Body of pancreas (tissue), 4 donors: ENCODE measurements around the gene SLC16A8. TPM values are rescaled to one million over a fixed set of nuclear protein-coding genes. Genes with fewer than 3 reads are reported as not detected.
A peak's percentile ranks its signal among the peaks of the same experiment; 100 is the strongest.

Experiments used
- ATAC-seq: fragments of 150-250 bp; one replicate; pipeline ENCODE4 v1.9.1; 2016
- DNase-seq, 4 donors: peaks; one replicate each; pipeline ENCODE4 v3.0.0-alpha.2; 2019
- H3K27ac ChIP-seq, 4 donors: fragments of 200-600 bp; sonication (generic); 1 replicate in 3 of 4; 2 replicates in 1 of 4; pipeline versions ENCODE4 v1.5.1 to v1.6.1; 2016 to 2019; ENCODE audit warnings: mild to moderate bottlenecking in 1 of 4, mixed read lengths in 1 of 4, moderate library complexity in 1 of 4
- H3K27me3 ChIP-seq, 2 donors: fragments of 200-600 bp; sonication (generic); one replicate each; pipeline ENCODE4 v1.6.0; 2016; ENCODE audit warnings: mild to moderate bottlenecking in 1 of 2
- H3K36me3 ChIP-seq, 2 donors: fragments of 200-600 bp; sonication (generic); replicated peaks in 1 of 2; 2 replicates each; pipeline ENCODE4 v1.5.1; 2016; ENCODE audit warnings: low read depth in 2 of 2; ENCODE audit not compliant: insufficient read depth in 1 of 2
- H3K4me1 ChIP-seq: fragments of 200-600 bp; sonication (generic); one replicate; pipeline ENCODE4 v1.6.0; 2016
- H3K4me3 ChIP-seq, 2 donors: fragments of 200-600 bp; sonication (generic); 1 replicate in 1 of 2; 2 replicates in 1 of 2; pipeline ENCODE4 v1.5.1; 2016 to 2019
- H3K9me3 ChIP-seq, 3 donors: fragments of 200-600 bp; sonication (generic); 1 replicate in 2 of 3; 2 replicates in 1 of 3; pipeline ENCODE4 v1.5.1; 2016
- POLR2A ChIP-seq, 3 donors: fragments of 450-650 bp; IDR thresholded peaks; one replicate each; pipeline ENCODE4 v1.6.1; 2016; ENCODE audit warnings: antibody characterized with exemption in 3 of 3, mild to moderate bottlenecking in 2 of 3
- WGBS, 2 donors: methylation state at CpG; one replicate each; pipeline ENCODE4 v1.1.5; 2017; 5-methylcytosine and 5-hydroxymethylcytosine counted together
- intact Hi-C: fragments of 100-400 bp; cut with DNase I; formaldehyde crosslinking; loops from one replicate; pipeline ENCODE4 v1.15.1; 2023
- total RNA-seq, 2 donors: library from RNA; depleted of rRNA; stranded (reverse); fragments of >200 nt; gene quantifications; one replicate each; pipeline ENCODE4 v1.1.0, GENCODE V29; 2016
- TF ChIP-seq, protein P1 (sequence below), 7 experiments: fragments of 450-650 bp in 4 of 7; fragments of 200-600 bp in 3 of 7; sonication (generic) in 3 of 7; IDR thresholded peaks; one replicate each; pipeline ENCODE4 v1.5.1; 2016 to 2019; ENCODE audit warnings: antibody characterized with exemption in 7 of 7

Gene SLC16A8
- total RNA-seq, 2 donors from 2014 or later, result not detected

DNA sequence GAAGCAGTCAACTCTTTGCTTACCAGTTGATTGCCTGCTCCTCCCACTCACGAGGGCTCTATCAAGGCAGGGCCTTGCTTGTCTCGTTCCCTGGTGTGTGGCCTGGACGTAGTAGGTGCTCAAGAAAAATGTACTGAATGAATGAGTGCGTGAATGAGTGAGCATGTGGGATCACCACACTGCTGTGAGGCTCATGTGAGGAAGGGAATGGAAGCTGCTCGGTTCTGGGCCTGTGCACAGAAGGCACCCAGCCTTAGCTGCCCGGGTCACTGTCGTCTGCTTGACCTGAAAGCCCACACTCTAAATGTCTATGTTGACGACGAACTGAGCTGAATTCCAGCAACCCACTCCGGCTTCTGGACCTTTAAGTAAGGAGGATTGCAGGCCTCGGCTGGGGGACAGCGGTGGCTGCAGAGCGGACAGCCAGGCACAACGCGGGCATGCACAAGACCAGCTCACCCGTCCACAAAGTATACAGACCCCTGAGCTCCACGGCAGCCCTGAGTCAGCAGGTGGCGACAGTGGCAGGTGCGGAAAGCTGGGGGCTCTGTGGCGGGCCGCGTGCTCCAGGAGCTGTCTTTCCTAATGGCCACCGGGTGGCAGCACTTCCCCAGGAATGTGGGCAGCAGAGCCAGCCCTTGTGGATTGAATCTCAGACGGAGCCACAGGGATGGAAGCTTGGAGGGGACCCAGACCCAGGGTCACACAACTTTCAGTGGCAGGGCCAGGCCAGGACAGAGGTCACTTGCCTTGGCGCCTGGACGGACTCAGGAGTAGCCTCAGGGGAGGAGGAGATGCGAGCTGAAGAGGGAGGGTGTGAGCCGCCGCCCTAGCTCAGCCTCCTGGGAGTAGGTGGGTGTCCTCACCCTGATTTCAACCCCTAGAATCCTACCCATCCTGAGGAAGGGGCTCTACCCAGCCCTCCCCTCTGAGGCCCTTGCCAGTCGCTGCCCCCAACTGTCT, 31.8 kb downstream of the SLC16A8 start:
- WGBS, 2 donors, result 28 to 47% methylated on average over 14 to 30 of the region's 30 CpGs
- H3K27me3 ChIP-seq, result no peaks in the 10 kb centered on the region
- TF ChIP-seq, protein P1, sequence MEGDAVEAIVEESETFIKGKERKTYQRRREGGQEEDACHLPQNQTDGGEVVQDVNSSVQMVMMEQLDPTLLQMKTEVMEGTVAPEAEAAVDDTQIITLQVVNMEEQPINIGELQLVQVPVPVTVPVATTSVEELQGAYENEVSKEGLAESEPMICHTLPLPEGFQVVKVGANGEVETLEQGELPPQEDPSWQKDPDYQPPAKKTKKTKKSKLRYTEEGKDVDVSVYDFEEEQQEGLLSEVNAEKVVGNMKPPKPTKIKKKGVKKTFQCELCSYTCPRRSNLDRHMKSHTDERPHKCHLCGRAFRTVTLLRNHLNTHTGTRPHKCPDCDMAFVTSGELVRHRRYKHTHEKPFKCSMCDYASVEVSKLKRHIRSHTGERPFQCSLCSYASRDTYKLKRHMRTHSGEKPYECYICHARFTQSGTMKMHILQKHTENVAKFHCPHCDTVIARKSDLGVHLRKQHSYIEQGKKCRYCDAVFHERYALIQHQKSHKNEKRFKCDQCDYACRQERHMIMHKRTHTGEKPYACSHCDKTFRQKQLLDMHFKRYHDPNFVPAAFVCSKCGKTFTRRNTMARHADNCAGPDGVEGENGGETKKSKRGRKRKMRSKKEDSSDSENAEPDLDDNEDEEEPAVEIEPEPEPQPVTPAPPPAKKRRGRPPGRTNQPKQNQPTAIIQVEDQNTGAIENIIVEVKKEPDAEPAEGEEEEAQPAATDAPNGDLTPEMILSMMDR (IDR thresholded peaks at IDR 0.05), result peak; percentile 86 to 96 (median 91)
- no peak for TF ChIP-seq POLR2A (IDR thresholded peaks at IDR 0.05)
- ATAC-seq (peak; percentile 64), DNase-seq (peak; percentile 83 to 89 (median 86))
- H3K36me3 ChIP-seq, result no peaks in the 10 kb centered on the region
- intact Hi-C loops, result no loop called here
- H3K27ac ChIP-seq, result no peak overlapping the region
- H3K4me1 ChIP-seq, result peaks cover 14% of the 10 kb centered on the region
- no peaks in the 10 kb centered on the region for H3K9me3 ChIP-seq
- H3K4me3 ChIP-seq, result no peak overlapping the region

DNA sequence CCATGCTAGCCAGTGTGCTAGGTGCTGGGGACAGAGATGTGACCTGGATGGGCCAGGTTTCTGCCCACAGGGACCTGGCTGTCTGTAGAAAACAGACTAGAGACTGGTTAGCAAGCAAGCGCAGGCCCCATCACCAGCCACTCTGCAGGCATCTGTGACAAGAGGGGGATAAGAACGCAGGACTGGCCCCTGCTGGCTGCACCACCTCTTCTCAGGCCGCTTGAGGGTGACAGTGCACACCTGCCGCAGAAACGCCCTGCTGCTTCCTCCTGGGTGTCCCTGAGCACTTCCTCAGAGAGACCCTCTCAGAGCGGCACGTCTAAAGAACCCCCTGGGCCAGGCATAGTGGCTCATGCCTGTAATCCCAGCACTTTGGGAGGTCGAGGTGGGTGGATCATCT, 32.7 kb downstream of the SLC16A8 start:
- ATAC-seq, result no peak

DNA sequence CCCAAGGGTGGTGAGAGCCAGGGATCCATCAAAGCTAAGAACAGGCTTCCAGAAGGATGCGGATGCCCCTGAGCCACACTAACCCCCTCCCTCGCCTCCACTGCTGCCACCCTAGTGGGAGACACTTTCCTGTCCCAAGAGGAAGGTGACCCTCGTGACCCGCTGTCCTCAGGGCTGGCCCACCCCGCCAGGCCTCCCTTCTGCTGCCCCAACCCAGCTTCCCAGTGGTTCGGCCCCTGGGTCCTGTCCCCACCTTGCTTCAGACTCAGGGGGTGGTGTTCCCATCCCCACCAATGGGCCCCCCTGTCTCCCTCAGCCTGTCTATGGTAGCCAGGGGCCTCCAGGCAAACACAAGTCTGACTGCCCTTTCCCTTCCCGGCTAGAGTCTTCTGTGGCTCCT, 33.3 kb downstream of the SLC16A8 start:
- H3K4me3 ChIP-seq, result no peak overlapping the region
- ATAC-seq, result no peak
- intact Hi-C loops, result no loop called here
- H3K4me1 ChIP-seq, result peaks cover 6% of the 10 kb centered on the region
- no peaks in the 10 kb centered on the region for H3K9me3 ChIP-seq
- 84 to 90% methylated on average over 6 to 7 of the region's 7 CpGs for WGBS, 2 donors
- no peaks in the 10 kb centered on the region for H3K27me3 ChIP-seq
- no peak for DNase-seq
- H3K36me3 ChIP-seq, result no peaks in the 10 kb centered on the region
- no peak overlapping the region for H3K27ac ChIP-seq
- no peak for TF ChIP-seq POLR2A (IDR thresholded peaks at IDR 0.05)
- TF ChIP-seq, protein P1 (IDR thresholded peaks at IDR 0.05), result no peak

More for the DNA sequence above, 32.7 kb downstream of the SLC16A8 start:
- TF ChIP-seq POLR2A (IDR thresholded peaks at IDR 0.05), result no peak
- TF ChIP-seq, protein P1 (IDR thresholded peaks at IDR 0.05), result no peak
- Histone ChIP-seq H3K4me1 (peaks cover 7% of the 10 kb centered on the region), H3K4me3 (no peak overlapping the region), H3K27ac (no peak overlapping the region), H3K36me3 (no peaks in the 10 kb centered on the region), H3K9me3 (no peaks in the 10 kb centered on the region), H3K27me3 (no peaks in the 10 kb centered on the region)
- intact Hi-C loops, result no loop called here
- DNase-seq, result no peak
- 67 to 72% methylated on average over 8 of the region's 8 CpGs for WGBS, 2 donors

DNA sequence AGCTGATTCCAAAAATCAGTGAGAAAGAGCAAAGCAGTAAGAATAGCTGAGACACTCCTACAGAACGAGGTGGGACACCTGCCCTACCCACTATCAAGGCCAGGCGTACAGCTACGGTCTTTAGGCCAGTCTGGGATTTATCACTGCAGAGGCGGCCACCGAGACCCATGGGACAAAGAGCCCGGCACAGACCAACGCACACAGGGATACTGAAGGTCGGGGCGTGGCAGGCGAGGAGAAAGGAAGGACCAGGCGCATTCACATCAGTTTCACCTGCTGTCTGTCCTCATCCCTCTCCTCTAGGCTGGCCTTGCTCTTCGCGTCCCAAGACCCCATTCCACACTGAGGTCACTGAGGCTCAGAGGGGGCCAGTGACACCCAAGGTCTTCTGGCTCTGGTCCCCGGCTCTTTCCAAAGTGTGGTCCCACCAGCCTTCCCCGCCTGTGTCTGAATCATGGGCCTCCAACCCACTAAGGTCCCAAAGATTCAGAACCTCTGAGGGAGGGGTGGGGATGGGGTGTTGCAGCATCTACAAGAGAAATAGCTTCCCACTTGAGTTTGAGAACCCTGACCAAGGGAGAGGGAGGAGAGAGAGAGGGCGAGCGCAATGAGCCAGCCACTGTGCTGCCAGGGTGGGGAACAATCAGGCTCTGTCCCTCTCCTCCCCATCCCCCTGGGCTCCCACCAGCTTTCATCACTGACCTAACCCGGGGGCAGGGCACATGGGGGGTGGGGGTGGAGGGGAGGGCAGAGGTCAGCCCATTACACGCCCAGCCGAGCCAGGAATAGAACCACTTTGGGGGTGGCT, 34.0 kb downstream of the SLC16A8 start:
- 66 to 67% methylated on average over 14 to 20 of the region's 20 CpGs for WGBS, 2 donors
- DNase-seq (no peak), ATAC-seq (no peak)
- Histone ChIP-seq H3K36me3 (no peaks in the 10 kb centered on the region), H3K4me3 (no peak overlapping the region), H3K4me1 (peaks cover 6% of the 10 kb centered on the region), H3K27ac (no peak overlapping the region), H3K9me3 (no peaks in the 10 kb centered on the region), H3K27me3 (no peaks in the 10 kb centered on the region)
- intact Hi-C loops, result loop anchor here (10.0 kb wide), 1 partner anchor 525 kb away; the partner anchor contains the start of gene DMC1
- TF ChIP-seq, protein P1 (IDR thresholded peaks at IDR 0.05), result no peak
- TF ChIP-seq POLR2A (IDR thresholded peaks at IDR 0.05), result no peak
